ENCODE results near the gene UHRF2. TPM values are rescaled to one million over a fixed set of nuclear protein-coding genes. Genes with fewer than 3 reads are reported as not detected.
"Not testable (repeated sequence)": the region's sequence is repeated elsewhere in the genome, so short reads cannot be mapped to it uniquely, and the experiment has no call there.

UHRF2 gene, protein sequence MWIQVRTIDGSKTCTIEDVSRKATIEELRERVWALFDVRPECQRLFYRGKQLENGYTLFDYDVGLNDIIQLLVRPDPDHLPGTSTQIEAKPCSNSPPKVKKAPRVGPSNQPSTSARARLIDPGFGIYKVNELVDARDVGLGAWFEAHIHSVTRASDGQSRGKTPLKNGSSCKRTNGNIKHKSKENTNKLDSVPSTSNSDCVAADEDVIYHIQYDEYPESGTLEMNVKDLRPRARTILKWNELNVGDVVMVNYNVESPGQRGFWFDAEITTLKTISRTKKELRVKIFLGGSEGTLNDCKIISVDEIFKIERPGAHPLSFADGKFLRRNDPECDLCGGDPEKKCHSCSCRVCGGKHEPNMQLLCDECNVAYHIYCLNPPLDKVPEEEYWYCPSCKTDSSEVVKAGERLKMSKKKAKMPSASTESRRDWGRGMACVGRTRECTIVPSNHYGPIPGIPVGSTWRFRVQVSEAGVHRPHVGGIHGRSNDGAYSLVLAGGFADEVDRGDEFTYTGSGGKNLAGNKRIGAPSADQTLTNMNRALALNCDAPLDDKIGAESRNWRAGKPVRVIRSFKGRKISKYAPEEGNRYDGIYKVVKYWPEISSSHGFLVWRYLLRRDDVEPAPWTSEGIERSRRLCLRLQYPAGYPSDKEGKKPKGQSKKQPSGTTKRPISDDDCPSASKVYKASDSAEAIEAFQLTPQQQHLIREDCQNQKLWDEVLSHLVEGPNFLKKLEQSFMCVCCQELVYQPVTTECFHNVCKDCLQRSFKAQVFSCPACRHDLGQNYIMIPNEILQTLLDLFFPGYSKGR
- total RNA-seq = 10 to 100 TPM; 69.8 to 75.8 TPM

DNA sequence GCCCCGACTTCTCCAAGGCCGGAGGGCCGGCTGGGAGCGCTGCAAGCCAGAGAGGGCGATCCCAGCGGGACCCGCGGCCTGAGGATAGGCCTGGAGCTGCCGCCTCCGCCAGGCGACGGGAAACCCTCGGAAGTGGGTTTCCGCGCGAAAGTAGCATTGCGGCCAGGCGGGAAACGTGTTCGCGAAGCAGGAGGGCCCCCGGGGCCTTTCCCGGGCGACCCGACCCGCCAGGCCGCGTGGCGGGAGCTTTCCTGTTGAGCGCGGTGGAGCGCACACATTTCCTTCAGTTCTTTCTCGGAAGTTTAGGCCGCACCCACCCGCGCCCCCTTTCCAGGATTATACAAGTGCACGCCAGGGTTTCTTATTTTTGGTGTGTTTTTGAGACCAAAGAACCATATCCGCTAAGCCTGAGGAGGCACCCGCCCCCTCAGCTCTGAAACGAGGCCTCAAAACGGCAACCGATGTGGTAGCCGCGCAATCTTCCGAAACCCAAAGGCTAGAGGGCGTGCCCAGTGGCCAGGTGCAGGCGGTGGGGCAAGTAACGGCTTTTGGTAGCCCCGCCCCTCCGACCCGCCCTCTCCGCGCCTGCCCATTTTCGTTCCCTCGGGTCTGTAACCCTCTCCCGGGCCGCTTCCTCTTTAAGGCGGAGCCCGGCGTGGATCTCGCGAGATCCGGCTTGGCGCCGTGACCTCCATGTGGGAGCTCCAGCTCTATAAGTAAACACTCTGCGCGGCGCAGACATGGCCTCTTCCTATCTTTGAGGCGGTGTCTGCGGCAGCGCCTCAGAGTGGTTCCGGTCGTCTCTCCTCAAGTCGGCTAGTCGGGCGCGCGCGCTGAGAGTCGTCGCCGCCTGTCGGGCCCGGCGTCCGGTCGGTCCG lies at the start of gene UHRF2:
Gene UHRF2, plus strand, starts transcription at position 713 of the 878 bp plus-strand sequence. CDS start 292 bp downstream, outside the sequence.
- peak within 1 kb of the TSS; percentile 98 for H3K27ac Mint-ChIP-seq

DNA sequence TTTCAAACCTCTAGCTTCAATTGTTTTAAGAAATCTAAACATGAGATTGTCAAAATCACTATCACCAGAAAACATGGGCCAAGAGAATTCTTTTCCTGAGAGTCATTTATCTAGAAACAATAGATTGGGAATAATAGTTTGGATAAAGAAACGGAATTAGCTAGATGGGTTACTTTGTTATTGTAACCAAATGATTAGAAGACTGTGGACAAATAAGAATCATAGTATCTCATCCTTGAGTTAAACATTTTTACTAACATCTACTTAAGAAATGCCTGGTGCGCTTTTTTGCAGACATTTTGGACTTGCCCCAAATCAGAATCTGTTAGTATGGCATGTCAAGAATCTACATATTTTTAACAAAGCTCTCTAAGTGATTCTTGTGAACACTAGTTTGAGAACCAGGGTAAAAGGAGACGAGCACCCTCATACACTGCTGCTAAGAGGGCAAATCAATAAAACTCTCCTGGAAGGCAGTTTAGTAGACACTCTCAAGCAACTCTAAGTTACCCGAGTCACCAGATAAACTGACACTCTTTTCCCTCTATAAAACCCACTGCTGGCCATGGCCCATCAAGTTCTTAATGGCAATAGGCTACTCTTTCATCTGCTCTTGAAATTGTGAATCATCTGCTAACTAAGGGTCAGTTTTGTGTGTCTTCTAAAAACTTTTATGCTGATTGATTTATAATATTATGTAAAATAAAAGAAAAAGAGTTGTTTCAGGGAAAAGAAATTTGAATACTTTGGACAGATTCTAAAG lies 45.7 kb upstream of the UHRF2 start:
- H3K4me3 Mint-ChIP-seq = no peak overlapping the region
- no peaks in the 10 kb centered on the region for H3K27me3 Mint-ChIP-seq
- H3K36me3 Mint-ChIP-seq (ENCODE audit: low read depth) = no peaks in the 10 kb centered on the region
- no peak overlapping the region for H3K27ac Mint-ChIP-seq
- no peaks in the 10 kb centered on the region for H3K4me1 Mint-ChIP-seq
- CTCF ChIA-PET = interaction anchor here (1.2 kb wide), 1 partner anchor 28 kb away, joined by 5 read pairs; no protein-coding TSS in a partner anchor
- POLR2A ChIA-PET = no interaction called here
- no peak for DNase-seq
- H3K9me3 Mint-ChIP-seq = peaks cover 7% of the 10 kb centered on the region

More for the DNA sequence above, at the start of gene UHRF2:
- Mint-ChIP-seq H3K4me3 (peak within 1 kb of the TSS; percentile 83), H3K9me3 (peaks cover 2% of the 10 kb centered on the region), H3K27me3 (peaks cover 19% of the 10 kb centered on the region), H3K36me3 (ENCODE audit: low read depth) (peaks cover 33% of the 10 kb centered on the region), H3K4me1 (peaks cover 37% of the 10 kb centered on the region)
- POLR2A ChIA-PET = interaction anchor here (0.5 to 1.3 kb wide), 3 partner anchors 154 to 338 kb away, joined by 3 read pairs; no protein-coding TSS in a partner anchor
- CTCF ChIA-PET = interaction anchor here (0.5 to 3.3 kb wide), 8 partner anchors 10 to 1444 kb away, joined by 3 to 14 read pairs (median 3); partner anchors contain the start of gene RANBP6
- peak; percentile 100 for DNase-seq

DNA sequence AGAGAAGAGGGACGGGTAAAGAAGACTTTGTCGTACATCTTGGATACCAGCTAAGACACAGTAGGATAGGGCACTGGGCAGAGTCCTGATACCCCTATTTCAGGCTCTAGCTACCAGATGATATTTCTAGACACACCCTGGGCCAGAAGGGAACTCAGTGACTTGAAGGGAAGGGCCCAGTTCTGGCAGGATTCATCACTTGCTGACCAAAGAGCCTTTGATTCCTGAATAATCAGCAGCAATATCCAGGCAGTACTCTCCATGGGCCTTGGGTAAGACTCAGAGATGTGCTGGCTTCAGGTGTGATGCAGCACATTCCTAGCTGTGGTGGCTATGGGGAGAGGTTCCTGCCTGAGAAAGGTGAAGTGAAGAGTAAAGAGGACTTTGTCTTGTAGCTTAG lies 44.2 kb upstream of the UHRF2 start:
- peaks cover 7% of the 10 kb centered on the region for H3K9me3 Mint-ChIP-seq
- H3K27ac Mint-ChIP-seq = no peak overlapping the region
- no peaks in the 10 kb centered on the region for H3K36me3 Mint-ChIP-seq (ENCODE audit: low read depth)
- ChIA-PET POLR2A (no interaction called here), CTCF (interaction anchor here (0.6 to 1.2 kb wide), 2 partner anchors 27 to 115 kb away, joined by 3 to 5 read pairs; no protein-coding TSS in a partner anchor)
- DNase-seq = no peak
- no peaks in the 10 kb centered on the region for H3K4me1 Mint-ChIP-seq
- H3K4me3 Mint-ChIP-seq = no peak overlapping the region
- no peaks in the 10 kb centered on the region for H3K27me3 Mint-ChIP-seq

DNA sequence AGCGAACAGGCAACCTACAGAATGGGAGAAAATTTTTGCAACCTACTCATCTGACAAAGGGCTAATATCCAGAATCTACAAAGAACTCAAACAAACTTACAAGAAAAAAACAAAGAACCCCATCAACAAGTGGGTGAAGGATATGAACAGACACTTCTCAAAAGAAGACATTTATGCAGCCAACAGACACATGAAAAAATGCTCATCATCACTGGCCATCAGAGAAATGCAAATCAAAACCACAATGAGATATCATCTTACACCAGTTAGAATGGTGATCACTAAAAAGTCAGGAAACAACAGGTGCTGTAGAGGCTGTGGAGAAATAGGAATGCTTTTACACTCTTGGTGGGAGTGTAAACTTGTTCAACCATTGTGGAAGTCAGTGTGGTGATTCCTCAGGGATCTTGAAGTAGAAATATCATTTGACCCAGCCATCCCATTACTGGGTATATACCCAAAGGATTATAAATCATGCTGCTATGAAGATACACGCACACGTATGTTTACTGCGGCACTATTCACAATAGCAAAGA lies 31.5 kb upstream of the UHRF2 start:
- POLR2A ChIA-PET = not testable (repeated sequence)

DNA sequence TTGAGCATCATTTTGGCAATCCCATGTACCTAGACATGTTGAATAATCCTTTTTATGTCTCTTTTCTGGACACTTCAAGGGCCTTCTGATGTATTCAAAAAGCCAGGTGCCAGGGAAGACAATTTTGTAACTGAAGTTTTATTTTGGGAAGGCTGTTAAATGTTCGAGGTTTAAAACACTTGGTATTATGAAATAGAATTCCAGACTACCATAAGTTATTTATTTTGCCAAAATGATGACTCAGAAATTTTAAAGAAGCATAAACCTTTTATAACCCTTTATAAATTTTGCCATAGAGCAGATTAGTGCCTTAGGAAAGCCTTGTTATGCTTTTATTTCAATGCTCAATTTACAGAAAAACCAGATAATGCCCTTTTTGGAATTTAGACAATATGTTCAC lies 30.3 kb upstream of the UHRF2 start:
- POLR2A ChIA-PET = no interaction called here

More for the DNA sequence above, 31.5 kb upstream of the UHRF2 start:
- H3K27ac Mint-ChIP-seq; H3K4me1 Mint-ChIP-seq; DNase-seq; H3K4me3 Mint-ChIP-seq; H3K27me3 Mint-ChIP-seq; H3K36me3 Mint-ChIP-seq (ENCODE audit: low read depth); CTCF ChIA-PET; H3K9me3 Mint-ChIP-seq: not testable (repeated sequence)

GRCh38 chr9:6383551-6384225 lies 29.3 kb upstream of the UHRF2 start:
- POLR2A ChIA-PET = no interaction called here

More for the DNA sequence above, 30.3 kb upstream of the UHRF2 start:
- Mint-ChIP-seq H3K36me3 (ENCODE audit: low read depth) (no peaks in the 10 kb centered on the region), H3K27ac (no peak overlapping the region), H3K9me3 (peaks cover 7% of the 10 kb centered on the region), H3K27me3 (peaks cover 4% of the 10 kb centered on the region), H3K4me1 (no peaks in the 10 kb centered on the region), H3K4me3 (no peak overlapping the region)
- DNase-seq = no peak
- CTCF ChIA-PET = no interaction called here

GRCh38 chr9:6384732-6385131 lies 28.3 kb upstream of the UHRF2 start:
- no peaks in the 10 kb centered on the region for H3K36me3 Mint-ChIP-seq (ENCODE audit: low read depth)
- CTCF ChIA-PET = no interaction called here
- no peaks in the 10 kb centered on the region for H3K4me1 Mint-ChIP-seq
- POLR2A ChIA-PET = interaction anchor here (0.6 kb wide), 1 partner anchor 78 kb away, joined by 14 read pairs; no protein-coding TSS in a partner anchor
- H3K4me3 Mint-ChIP-seq = no peak overlapping the region
- no peak for DNase-seq
- H3K27me3 Mint-ChIP-seq = peaks cover 2% of the 10 kb centered on the region
- no peak overlapping the region for H3K27ac Mint-ChIP-seq
- peaks cover 9% of the 10 kb centered on the region for H3K9me3 Mint-ChIP-seq

More at GRCh38 chr9:6383551-6384225, 29.3 kb upstream of the UHRF2 start:
- Mint-ChIP-seq H3K4me3 (no peak overlapping the region), H3K9me3 (peaks cover 8% of the 10 kb centered on the region), H3K27ac (no peak overlapping the region), H3K4me1 (no peaks in the 10 kb centered on the region), H3K36me3 (ENCODE audit: low read depth) (no peaks in the 10 kb centered on the region), H3K27me3 (peaks cover 4% of the 10 kb centered on the region)
- no peak for DNase-seq
- CTCF ChIA-PET = no interaction called here

DNA sequence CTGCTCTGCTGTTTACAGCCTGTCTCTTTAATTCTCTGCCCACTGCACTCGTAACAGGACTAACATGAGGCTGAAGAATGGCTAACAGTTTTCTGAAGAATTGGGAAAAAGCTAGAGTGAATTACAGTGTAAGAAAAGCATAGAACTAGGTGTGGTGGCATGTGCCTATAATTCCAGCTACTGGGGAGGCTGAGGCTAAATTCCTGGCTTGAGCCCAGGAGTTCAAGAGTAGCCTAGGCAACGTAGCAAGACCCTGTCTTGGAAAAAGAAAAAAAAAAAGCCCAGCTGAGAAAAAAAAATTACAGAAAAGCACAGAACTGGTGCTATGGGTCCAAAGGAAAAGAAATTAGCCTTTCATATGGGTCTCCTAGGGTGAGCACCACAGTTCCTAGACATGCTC lies 13.9 kb upstream of the UHRF2 start:
- Mint-ChIP-seq H3K9me3 (no peaks in the 10 kb centered on the region), H3K4me3 (no peak overlapping the region), H3K27me3 (peaks cover 8% of the 10 kb centered on the region), H3K27ac (no peak overlapping the region), H3K36me3 (ENCODE audit: low read depth) (no peaks in the 10 kb centered on the region), H3K4me1 (no peaks in the 10 kb centered on the region)
- ChIA-PET POLR2A (no interaction called here), CTCF (interaction anchor here (0.6 to 1.1 kb wide), 2 partner anchors 13 to 48 kb away, joined by 3 to 7 read pairs; no protein-coding TSS in a partner anchor)
- no peak for DNase-seq

- DNase-seq = no peak
- Mint-ChIP-seq H3K27me3 (peaks cover 17% of the 10 kb centered on the region), H3K9me3 (no peaks in the 10 kb centered on the region), H3K4me3 (no peak overlapping the region), H3K27ac (no peak overlapping the region), H3K36me3 (ENCODE audit: low read depth) (peaks cover 2% of the 10 kb centered on the region), H3K4me1 (peaks cover 3% of the 10 kb centered on the region)
- CTCF ChIA-PET = interaction anchor here (0.6 kb wide), 2 partner anchors 83 to 202 kb away, joined by 3 read pairs; no protein-coding TSS in a partner anchor
- POLR2A ChIA-PET = no interaction called here
These were observed 7.6 kb upstream of the UHRF2 start for GRCh38 chr9:6405371-6405770.

- Mint-ChIP-seq H3K4me1 (peaks cover 9% of the 10 kb centered on the region), H3K4me3 (no peak overlapping the region), H3K27me3 (peaks cover 19% of the 10 kb centered on the region), H3K36me3 (ENCODE audit: low read depth) (peaks cover 5% of the 10 kb centered on the region), H3K9me3 (no peaks in the 10 kb centered on the region), H3K27ac (no peak overlapping the region)
- DNase-seq = no peak
- CTCF ChIA-PET = interaction anchor here (1.4 kb wide), 1 partner anchor 16 kb away, joined by 3 read pairs; no protein-coding TSS in a partner anchor
- POLR2A ChIA-PET = no interaction called here
These were observed 5.2 kb upstream of the UHRF2 start for GRCh38 chr9:6407778-6408177.

DNA sequence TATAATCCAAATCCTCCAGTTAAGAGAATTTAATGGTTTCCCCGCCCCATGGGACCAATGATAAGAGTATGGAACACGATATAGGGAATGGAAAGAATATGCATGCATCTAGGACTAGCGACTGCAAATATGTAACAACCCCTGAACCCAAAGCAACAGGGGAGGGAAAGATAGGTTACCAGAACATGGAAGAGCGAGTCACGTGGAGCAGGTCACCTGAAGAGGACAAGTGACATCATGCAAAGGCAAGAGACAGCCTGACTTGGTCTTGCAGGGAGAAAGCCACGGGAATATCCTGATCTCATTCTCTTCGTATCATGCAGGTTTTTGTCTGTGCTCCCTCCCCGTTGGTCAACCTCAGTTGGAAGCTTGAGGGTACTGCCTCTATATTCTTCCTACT lies 4.7 kb upstream of the UHRF2 start:
- no peak for DNase-seq
- H3K36me3 Mint-ChIP-seq (ENCODE audit: low read depth) = peaks cover 5% of the 10 kb centered on the region
- H3K27me3 Mint-ChIP-seq = peaks cover 19% of the 10 kb centered on the region
- H3K4me3 Mint-ChIP-seq = no peak overlapping the region
- POLR2A ChIA-PET = interaction anchor here (0.7 kb wide), 1 partner anchor 9 kb away, joined by 5 read pairs; no protein-coding TSS in a partner anchor
- H3K27ac Mint-ChIP-seq = no peak overlapping the region
- CTCF ChIA-PET = interaction anchor here (1.4 kb wide), 1 partner anchor 15 kb away, joined by 3 read pairs; no protein-coding TSS in a partner anchor
- no peaks in the 10 kb centered on the region for H3K9me3 Mint-ChIP-seq
- H3K4me1 Mint-ChIP-seq = peaks cover 9% of the 10 kb centered on the region
